HEK293T (cell line): ENCODE measurements around the gene PRDM16.

Experiments
- CTCF ChIA-PET: fragments of 350-600 bp; formaldehyde crosslinking; extraction: SDS; loops from one replicate; lab custom pipeline; 2021; ENCODE audit warnings: antibody characterized with exemption, inconsistent platforms; lab: Yijun Ruan, JAX
- POLR2A ChIA-PET: fragments of 350-600 bp; formaldehyde crosslinking; extraction: SDS; loops from one replicate; lab custom pipeline; 2020; ENCODE audit warnings: antibody characterized with exemption, inconsistent platforms; lab: Yijun Ruan, JAX
- DNase-seq: peaks from one replicate; pipeline ENCODE4 v3.0.0; 2012; ENCODE audit warnings: mixed read lengths; ENCODE audit errors: extremely low spot score
- ARNT ChIP-seq: fragments of 450-650 bp; IDR thresholded peaks from 2 replicates; pipeline ENCODE4 v1.6.1; 2017; ENCODE audit warnings: mild to moderate bottlenecking
- BHLHE40 ChIP-seq: fragments of 450-650 bp; IDR thresholded peaks from 2 replicates; pipeline ENCODE4 v1.6.1; 2016; ENCODE audit warnings: mild to moderate bottlenecking, moderate library complexity, borderline replicate concordance
- CTBP1 ChIP-seq: fragments of 450-650 bp; IDR thresholded peaks from 2 replicates; pipeline ENCODE4 v1.6.1; 2016; ENCODE audit warnings: borderline replicate concordance
- ELF4 ChIP-seq: fragments of 450-650 bp; IDR thresholded peaks from 2 replicates; pipeline ENCODE4 v1.6.1; 2017; ENCODE audit warnings: antibody characterized with exemption
- FOXA1 ChIP-seq: fragments of 450-650 bp; IDR thresholded peaks from 2 replicates; pipeline ENCODE4 v1.6.1; 2016; ENCODE audit warnings: mild to moderate bottlenecking
- FOXK2 ChIP-seq: fragments of 450-650 bp; IDR thresholded peaks from 2 replicates; pipeline ENCODE4 v1.6.1; 2016; ENCODE audit warnings: mild to moderate bottlenecking
- FOXM1 ChIP-seq: fragments of 450-650 bp; IDR thresholded peaks from 2 replicates; pipeline ENCODE4 v1.6.1; 2017; ENCODE audit warnings: mild to moderate bottlenecking, borderline replicate concordance
- HDGF ChIP-seq: fragments of 450-650 bp; IDR thresholded peaks from 2 replicates; pipeline ENCODE4 v1.6.1; 2017; ENCODE audit warnings: antibody characterized with exemption, borderline replicate concordance
- L3MBTL2 ChIP-seq: fragments of 450-650 bp; conservative IDR thresholded peaks from 2 replicates; pipeline ENCODE4 v1.6.1; 2016; ENCODE audit warnings: mild to moderate bottlenecking
- LEF1 ChIP-seq: fragments of 450-650 bp; IDR thresholded peaks from 2 replicates; pipeline ENCODE4 v1.6.1; 2017; ENCODE audit warnings: mild to moderate bottlenecking, borderline replicate concordance
- NFRKB ChIP-seq: fragments of 450-650 bp; IDR thresholded peaks from 2 replicates; pipeline ENCODE4 v1.6.1; 2016; ENCODE audit warnings: mild to moderate bottlenecking, moderate library complexity
- SP1 ChIP-seq: fragments of 450-650 bp; IDR thresholded peaks from 2 replicates; pipeline ENCODE4 v1.6.1; 2017
- SUZ12 ChIP-seq: fragments of 450-650 bp; IDR thresholded peaks from 2 replicates; pipeline ENCODE4 v1.6.1; 2016; ENCODE audit warnings: mild to moderate bottlenecking
- TARDBP ChIP-seq: fragments of 450-650 bp; IDR thresholded peaks from 2 replicates; pipeline ENCODE4 v1.6.1; 2016
- ZNF384 ChIP-seq: fragments of 450-650 bp; IDR thresholded peaks from 2 replicates; pipeline ENCODE4 v1.6.1; 2016
- TF ChIP-seq, protein P1 (sequence below): fragments of 450-650 bp; IDR thresholded peaks from 2 replicates; pipeline ENCODE4 v1.6.1; 2016

Gene PRDM16

DNA sequence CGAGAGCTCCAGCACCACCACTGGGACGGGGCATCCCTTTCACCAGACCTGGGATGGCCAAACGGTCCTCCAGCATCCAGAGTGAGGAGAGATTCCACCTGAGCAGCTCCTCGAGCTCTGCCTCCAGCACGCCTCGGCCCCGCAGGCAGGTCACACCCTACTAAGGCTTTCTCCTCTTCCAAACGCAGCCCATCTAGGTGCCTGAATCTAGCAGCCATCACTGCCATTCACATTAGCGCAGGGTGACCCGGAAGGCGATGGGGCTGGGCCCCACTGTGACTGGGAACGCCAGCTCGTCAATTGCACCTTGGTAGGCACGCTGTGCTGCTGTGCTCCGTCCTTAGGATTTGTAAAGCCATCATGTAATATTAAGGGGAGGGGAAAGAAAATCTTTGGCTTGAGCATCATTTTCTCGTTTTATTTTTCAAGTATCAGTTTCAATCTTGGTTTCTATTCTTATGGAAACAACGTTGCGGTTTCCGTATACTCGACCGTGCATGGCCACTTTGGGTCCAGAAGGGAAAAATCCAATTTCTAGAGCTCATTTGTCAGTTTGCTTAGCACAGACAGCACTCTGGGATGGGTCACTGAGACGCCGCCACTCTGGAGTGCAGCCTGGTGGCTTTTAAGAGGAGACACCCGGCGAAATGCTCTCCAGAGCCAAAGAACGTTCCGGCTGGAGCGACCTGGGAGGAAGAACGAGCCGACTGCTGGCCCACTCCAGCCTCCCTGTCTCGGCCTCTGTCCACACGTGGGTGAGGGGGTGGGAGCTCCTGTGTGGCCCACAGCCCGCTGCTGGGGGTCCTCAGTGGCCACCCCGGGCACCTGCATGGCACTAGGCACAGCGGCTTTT lies 173.6 kb downstream of the PRDM16 start:
- no peak for DNase-seq
- ChIA-PET CTCF (no interaction called here), POLR2A (no interaction called here)
- TF ChIP-seq L3MBTL2 (no peak), FOXM1 (no peak), FOXA1 (no peak), SUZ12 (no peak)

DNA sequence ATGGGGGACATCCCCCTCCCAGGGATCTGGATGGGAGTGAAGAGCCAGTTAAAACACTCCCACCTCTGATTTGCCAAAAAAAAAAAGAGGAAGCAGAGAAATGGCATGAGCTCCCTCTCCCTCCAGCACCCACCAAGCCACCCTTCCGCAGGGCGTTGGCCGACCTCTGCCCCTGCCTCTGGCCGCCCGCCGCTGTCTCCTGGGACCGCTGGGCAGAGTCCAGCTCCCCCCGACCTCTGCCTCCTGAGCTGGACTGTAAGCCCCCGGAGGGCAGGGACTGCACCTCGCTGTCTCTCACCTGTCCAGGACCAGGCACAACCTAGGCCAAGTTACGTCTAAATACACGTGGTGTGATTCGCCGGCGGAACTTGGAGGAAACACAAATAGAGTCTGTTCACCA lies 174.3 kb downstream of the PRDM16 start:
- DNase-seq: no peak
- TF ChIP-seq FOXA1 (no peak), ARNT (no peak), SUZ12 (no peak), FOXK2 (no peak), LEF1 (no peak), FOXM1 (no peak), BHLHE40 (no peak)
- CTCF ChIA-PET: no interaction called here
- POLR2A ChIA-PET: no interaction called here

DNA sequence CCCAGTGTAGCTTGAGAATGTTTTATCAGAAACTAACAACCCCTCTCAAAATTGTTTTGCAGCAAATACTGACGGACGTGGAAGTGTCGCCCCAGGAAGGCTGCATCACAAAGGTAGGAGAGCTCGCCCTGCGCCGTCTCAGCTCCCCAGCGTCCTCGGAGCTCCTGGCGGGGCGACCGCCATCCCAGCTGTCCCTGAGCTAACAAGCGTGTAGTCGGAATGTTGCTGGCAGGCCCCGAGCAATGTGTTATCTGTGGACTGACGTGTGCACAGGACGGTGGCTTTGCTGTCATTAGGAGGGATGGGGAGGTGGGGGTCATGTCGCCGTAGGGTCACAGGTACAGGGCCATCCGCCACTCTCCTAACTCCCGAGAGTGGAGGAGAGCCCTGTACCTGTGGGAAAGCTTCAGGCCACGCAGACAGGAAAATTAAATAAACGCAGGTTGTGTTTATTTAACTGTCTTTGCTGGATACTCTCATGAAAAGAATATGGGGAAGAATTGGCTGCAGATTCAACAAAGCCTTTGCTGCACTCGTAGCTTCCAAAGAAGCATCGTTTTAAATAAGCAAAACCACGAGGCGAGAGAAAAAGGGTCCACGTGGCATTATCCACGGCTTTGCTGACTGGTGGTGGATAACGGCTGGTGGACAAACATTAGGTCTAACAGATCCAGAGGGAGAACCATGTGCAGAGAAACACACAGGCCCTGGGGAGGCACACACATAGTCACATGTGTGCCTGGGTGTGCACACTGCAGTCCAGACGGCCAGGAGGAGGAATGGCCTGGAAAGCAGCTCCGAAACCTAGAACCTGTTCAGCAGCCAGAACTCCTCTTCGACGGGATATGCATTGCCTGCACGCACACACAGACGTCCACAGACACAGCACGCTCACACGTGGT lies 175.3 kb downstream of the PRDM16 start:
- no peak for DNase-seq
- POLR2A ChIA-PET: no interaction called here
- no peak for TF ChIP-seq ZNF384
- no peak for TF ChIP-seq CTBP1
- CTCF ChIA-PET: no interaction called here

DNA sequence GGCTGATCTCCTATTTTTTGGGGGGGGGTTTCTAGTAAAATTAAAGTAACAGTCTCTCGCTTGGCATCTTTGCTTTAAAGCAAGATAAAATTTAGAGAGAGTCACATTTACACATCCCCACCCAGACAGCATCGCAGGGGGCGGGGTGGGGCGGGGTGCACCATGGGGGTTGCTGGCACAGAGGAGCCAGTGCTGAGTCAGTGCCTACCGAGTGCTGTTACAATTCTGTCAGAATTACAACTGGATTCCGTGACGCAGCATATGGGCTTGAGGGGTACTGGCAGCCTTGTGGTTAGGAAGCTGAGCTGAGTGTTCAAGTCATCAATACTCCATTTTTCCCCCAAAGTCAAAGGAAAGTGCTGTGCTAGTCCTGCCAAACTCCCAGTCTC lies 175.9 kb downstream of the PRDM16 start:
- ChIA-PET CTCF (no interaction called here), POLR2A (no interaction called here)
- no peak for DNase-seq
- no peak for TF ChIP-seq LEF1
- TF ChIP-seq, protein P1, sequence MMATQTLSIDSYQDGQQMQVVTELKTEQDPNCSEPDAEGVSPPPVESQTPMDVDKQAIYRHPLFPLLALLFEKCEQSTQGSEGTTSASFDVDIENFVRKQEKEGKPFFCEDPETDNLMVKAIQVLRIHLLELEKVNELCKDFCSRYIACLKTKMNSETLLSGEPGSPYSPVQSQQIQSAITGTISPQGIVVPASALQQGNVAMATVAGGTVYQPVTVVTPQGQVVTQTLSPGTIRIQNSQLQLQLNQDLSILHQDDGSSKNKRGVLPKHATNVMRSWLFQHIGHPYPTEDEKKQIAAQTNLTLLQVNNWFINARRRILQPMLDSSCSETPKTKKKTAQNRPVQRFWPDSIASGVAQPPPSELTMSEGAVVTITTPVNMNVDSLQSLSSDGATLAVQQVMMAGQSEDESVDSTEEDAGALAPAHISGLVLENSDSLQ: no peak
- TF ChIP-seq NFRKB: no peak
- no peak for TF ChIP-seq FOXM1
- no peak for TF ChIP-seq ELF4
- no peak for TF ChIP-seq SUZ12
- TF ChIP-seq ZNF384: no peak
- TF ChIP-seq HDGF: no peak
- TF ChIP-seq L3MBTL2: no peak
- TF ChIP-seq TARDBP: no peak
- TF ChIP-seq SP1: no peak
- no peak for TF ChIP-seq FOXK2
- TF ChIP-seq FOXA1: no peak
- no peak for TF ChIP-seq BHLHE40
- TF ChIP-seq CTBP1: no peak
- no peak for TF ChIP-seq ARNT

DNA sequence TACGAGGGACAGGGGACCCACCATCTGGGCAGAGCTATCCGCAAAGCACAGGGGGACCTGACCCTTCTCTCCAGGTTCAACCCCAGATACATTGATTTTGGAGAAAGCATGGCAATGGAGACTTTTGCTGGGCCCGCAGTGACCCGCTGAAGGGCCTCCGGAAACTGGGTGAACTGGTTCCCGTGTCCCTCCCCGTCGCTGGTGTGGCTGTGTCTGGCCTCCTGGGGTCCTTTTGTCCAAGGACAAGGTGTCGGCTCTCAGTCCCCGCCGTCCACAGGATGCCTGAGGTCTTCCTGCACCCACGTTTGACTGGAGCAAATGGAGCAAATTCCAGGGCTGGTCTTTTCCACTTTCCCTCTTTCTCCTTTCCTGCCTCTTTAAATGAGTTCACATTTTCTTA lies 176.3 kb downstream of the PRDM16 start:
- no peak for DNase-seq
- ChIA-PET POLR2A (no interaction called here), CTCF (no interaction called here)
- TF ChIP-seq ARNT (no peak), ELF4 (no peak), FOXM1 (no peak), CTBP1 (no peak), LEF1 (no peak)

DNA sequence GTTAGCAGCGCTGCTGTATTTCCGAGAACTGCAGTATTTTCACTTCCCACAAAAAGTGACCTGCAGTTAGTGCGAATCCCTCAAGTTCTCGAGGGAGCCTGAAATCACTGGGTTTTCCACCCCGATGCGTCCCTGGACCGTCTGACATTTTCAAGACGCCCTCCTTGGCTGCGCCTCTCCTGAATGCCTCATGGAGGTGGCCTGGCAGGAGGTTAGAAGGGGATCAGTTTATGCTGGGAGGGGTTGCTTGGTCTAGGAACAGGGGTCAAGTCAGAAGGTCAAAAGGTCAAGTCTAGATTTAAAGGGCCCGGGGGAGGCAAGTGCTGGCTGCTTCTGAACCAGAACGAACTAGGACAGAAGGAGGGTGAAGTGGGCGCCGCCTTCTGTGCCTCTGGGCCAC lies 176.8 kb downstream of the PRDM16 start:
- ChIA-PET POLR2A (no interaction called here), CTCF (no interaction called here)
- DNase-seq: no peak
- TF ChIP-seq BHLHE40: no peak
- TF ChIP-seq ARNT: no peak
- TF ChIP-seq ZNF384: no peak
- no peak for TF ChIP-seq NFRKB
- TF ChIP-seq FOXK2: no peak
- no peak for TF ChIP-seq ELF4
- no peak for TF ChIP-seq L3MBTL2
- TF ChIP-seq, protein P1: no peak
- no peak for TF ChIP-seq TARDBP
- no peak for TF ChIP-seq SP1

DNA sequence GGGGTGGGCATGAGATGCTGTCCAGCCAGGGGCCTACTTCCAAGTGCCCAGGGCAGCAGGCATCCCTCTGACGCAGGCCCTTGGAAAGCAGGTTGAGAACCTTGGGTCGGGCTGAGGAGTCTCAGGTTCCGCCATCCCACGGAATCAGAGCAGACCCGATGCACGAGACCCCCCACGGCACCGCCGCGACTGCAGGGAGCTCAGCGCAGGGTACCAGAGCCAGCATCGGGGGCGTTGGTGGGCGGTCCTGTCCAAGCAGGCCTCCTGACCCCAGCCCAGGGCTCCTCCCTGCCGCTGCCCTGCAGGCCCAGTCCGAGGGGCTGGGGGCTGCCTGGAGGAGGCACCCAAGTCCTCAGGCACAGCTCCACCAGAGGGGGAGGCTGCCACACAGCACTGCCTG lies 177.2 kb downstream of the PRDM16 start:
- POLR2A ChIA-PET: no interaction called here
- no peak for TF ChIP-seq SUZ12
- TF ChIP-seq LEF1: no peak
- TF ChIP-seq L3MBTL2: no peak
- TF ChIP-seq CTBP1: no peak
- TF ChIP-seq FOXM1: no peak
- TF ChIP-seq FOXA1: no peak
- no peak for TF ChIP-seq HDGF
- CTCF ChIA-PET: no interaction called here
- no peak for DNase-seq
